Smooth muscle cell (in vitro differentiated cells): ENCODE results near the gene PCSK6. TPM values are rescaled to one million over a fixed set of nuclear protein-coding genes. Genes with fewer than 3 reads are reported as not detected.

Experiments used
- DNase-seq: peaks from one replicate; lab custom pipeline; 2025; ENCODE audit not compliant: unreplicated experiment; lab: John Stamatoyannopoulos, UW
- H2AFZ ChIP-seq: fragments of 200-600 bp; sonication (generic); 2 replicates; pipeline ENCODE4 v1.6.0; 2016; ENCODE audit warnings: antibody characterized with exemption, low read depth, mild to moderate bottlenecking
- H3F3A ChIP-seq: fragments of 200-600 bp; sonication (generic); 2 replicates; pipeline ENCODE4 v1.6.0; 2017; ENCODE audit warnings: antibody characterized with exemption, low read depth
- H3K27ac ChIP-seq: fragments of 200-600 bp; sonication (generic); 2 replicates; pipeline ENCODE4 v1.5.1; 2016; ENCODE audit warnings: low read depth, mild to moderate bottlenecking
- H3K27me3 ChIP-seq: fragments of 200-600 bp; sonication (generic); 2 replicates; pipeline ENCODE4 v1.6.1; 2016; ENCODE audit warnings: low read depth, mild to moderate bottlenecking
- H3K36me3 ChIP-seq: fragments of 200-600 bp; sonication (generic); 2 replicates; pipeline ENCODE4 v1.5.1; 2016; ENCODE audit warnings: low read depth
- H3K4me1 ChIP-seq: fragments of 200-600 bp; sonication (generic); 2 replicates; pipeline ENCODE4 v1.5.1; 2016; ENCODE audit warnings: low read depth
- H3K4me2 ChIP-seq: fragments of 200-600 bp; sonication (generic); 2 replicates; pipeline ENCODE4 v1.6.0; 2016; ENCODE audit warnings: mild to moderate bottlenecking
- H3K4me3 ChIP-seq: fragments of 200-600 bp; sonication (generic); 2 replicates; pipeline ENCODE4 v1.5.1; 2016; ENCODE audit warnings: mild to moderate bottlenecking
- H3K79me2 ChIP-seq: fragments of 200-600 bp; sonication (generic); 2 replicates; pipeline ENCODE4 v1.6.0; 2016; ENCODE audit warnings: low read depth, mild to moderate bottlenecking
- H3K9ac ChIP-seq: fragments of 200-600 bp; sonication (generic); 2 replicates; pipeline ENCODE4 v1.6.0; 2016; ENCODE audit warnings: low read depth
- H3K9me3 ChIP-seq: fragments of 200-600 bp; sonication (generic); replicated peaks from 2 replicates; pipeline ENCODE4 v1.5.1; 2016; ENCODE audit warnings: low read depth
- H4K20me1 ChIP-seq: fragments of 200-600 bp; sonication (generic); 2 replicates; pipeline ENCODE4 v1.6.0; 2016; ENCODE audit warnings: low read depth
- CTCF ChIP-seq: fragments of 200-600 bp; sonication (generic); IDR thresholded peaks from 2 replicates; pipeline ENCODE4 v1.5.1; 2017; ENCODE audit warnings: borderline replicate concordance, mild to moderate bottlenecking, antibody characterized with exemption; ENCODE audit not compliant: insufficient read depth, poor library complexity, severe bottlenecking
- WGBS: methylation state at CpG from one replicate; pipeline ENCODE4 v1.1.7; 2016; ENCODE audit warnings: low lambda C conversion rate; 5-methylcytosine and 5-hydroxymethylcytosine counted together
- polyA plus RNA-seq: library from polyadenylated mRNA; unstranded; fragments of >200 nt; fragmentation: Nextera tagmentation; extraction: Ambion mirVana; gene quantifications from 2 replicates; pipeline ENCODE4 v1.2.1, GENCODE V29; 2016
- total RNA-seq: library from RNA; depleted of rRNA; stranded (reverse); fragments of >200 nt; gene quantifications from 2 replicates; pipeline ENCODE4 v1.2.3, GENCODE V29; 2014

The PCSK6 gene
- total and polyA plus RNA-seq, 2 experiments from 2014 or later: 17.5 TPM

DNA sequence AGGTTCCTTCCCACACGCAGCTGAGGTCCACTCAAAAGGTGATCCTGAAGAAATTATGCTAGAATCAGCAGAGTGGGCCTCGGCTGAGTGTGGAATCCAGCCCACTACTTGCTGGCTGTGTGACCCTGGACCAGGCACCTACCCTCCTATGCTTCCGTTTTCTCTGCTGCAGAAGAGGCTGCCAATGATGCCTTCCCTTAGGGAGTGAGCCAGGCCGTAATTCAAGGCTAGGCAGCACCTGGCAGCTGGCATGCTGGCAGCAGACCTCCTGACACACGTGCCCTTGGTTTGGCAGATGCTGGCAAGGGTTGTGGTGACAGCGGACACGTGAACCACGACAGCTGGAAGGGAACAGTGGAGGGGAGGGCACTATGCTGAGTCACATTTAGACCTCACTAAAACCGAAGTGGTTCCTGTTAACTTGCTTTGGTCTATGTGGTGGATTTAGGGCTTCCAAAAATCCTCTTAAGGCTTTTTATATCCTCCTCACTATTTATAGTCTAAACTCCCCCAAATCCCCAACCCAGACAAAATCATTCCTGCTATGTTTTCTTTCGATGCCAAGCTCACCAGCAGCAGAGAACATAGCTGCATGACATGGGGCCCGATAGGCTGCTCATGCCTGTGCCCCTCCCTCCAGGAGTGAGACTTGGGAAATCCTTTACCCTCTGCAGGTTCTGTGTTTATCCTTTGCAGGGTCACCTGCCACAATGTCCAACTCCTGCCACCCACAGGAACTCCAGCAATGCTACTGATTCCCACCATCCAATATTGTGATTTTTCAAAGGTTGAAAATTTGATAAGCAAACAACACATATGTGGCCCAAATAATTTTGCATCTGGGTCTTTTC is 10.6 kb upstream of the PCSK6 start:
- no peak for TF ChIP-seq CTCF
- H3K4me1 ChIP-seq: peaks cover 18% of the 10 kb centered on the region
- H3K27me3 ChIP-seq: peaks cover 4% of the 10 kb centered on the region
- H3K9ac ChIP-seq: no peak overlapping the region
- H3K4me2 ChIP-seq: peak overlapping the region; percentile 50
- no peaks in the 10 kb centered on the region for H3K9me3 ChIP-seq
- peak overlapping the region; percentile 47 for H3K27ac ChIP-seq
- no peaks in the 10 kb centered on the region for H3K36me3 ChIP-seq
- WGBS: 45% methylated on average over 11 of the region's 11 CpGs
- H3K79me2 ChIP-seq: no peaks in the 10 kb centered on the region
- H4K20me1 ChIP-seq: no peaks in the 10 kb centered on the region
- no peak for DNase-seq
- H2AFZ ChIP-seq: no peak overlapping the region
- H3F3A ChIP-seq: peaks cover 7% of the 10 kb centered on the region
- no peak overlapping the region for H3K4me3 ChIP-seq

DNA sequence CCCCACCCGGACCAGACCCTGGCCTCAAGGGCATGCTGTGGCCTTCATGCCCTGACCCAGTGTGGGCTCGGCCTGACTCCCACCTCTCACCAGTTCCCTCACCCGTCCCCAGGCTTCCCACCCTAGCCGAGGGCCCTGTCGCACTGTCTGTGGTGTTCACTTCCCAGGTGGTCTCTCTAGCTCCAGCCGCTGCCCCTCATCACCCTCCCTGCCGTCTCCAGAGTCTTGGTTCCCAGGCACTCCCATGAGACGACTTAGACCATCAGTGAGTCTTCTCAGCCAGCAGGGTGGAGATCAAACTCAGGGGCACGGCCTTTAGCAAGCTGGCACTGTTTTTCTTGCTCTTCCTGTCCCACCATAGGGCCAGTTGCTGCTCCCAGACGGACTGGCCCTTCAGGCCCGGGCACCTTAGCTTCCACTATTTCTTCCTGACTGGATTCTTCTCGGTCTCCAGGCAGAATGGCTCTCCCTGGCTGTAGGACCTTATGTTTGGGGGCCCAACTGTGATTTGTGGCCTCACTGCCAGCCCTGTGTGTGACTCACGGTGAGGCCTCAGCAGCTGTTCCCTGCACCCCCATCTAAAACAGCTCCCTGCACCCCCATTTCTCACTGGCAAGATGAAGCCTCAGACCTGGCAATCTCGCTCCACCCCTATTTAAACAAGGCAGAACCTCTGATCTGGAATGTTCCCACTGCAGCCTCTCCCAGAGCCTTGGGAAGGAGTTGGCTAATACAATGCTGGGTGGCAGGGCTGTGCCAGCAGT is 9.4 kb upstream of the PCSK6 start:
- Histone ChIP-seq H3K27ac (no peak overlapping the region), H4K20me1 (no peaks in the 10 kb centered on the region), H3K4me1 (peaks cover 18% of the 10 kb centered on the region), H3K79me2 (no peaks in the 10 kb centered on the region), H3K4me3 (no peak overlapping the region), H3K27me3 (peaks cover 15% of the 10 kb centered on the region), H3F3A (peaks cover 7% of the 10 kb centered on the region), H3K9me3 (no peaks in the 10 kb centered on the region), H3K4me2 (no peak overlapping the region), H3K9ac (no peak overlapping the region), H2AFZ (no peak overlapping the region), H3K36me3 (no peaks in the 10 kb centered on the region)
- no peak for DNase-seq
- 96% methylated on average over 14 of the region's 14 CpGs for WGBS
- TF ChIP-seq CTCF: no peak

DNA sequence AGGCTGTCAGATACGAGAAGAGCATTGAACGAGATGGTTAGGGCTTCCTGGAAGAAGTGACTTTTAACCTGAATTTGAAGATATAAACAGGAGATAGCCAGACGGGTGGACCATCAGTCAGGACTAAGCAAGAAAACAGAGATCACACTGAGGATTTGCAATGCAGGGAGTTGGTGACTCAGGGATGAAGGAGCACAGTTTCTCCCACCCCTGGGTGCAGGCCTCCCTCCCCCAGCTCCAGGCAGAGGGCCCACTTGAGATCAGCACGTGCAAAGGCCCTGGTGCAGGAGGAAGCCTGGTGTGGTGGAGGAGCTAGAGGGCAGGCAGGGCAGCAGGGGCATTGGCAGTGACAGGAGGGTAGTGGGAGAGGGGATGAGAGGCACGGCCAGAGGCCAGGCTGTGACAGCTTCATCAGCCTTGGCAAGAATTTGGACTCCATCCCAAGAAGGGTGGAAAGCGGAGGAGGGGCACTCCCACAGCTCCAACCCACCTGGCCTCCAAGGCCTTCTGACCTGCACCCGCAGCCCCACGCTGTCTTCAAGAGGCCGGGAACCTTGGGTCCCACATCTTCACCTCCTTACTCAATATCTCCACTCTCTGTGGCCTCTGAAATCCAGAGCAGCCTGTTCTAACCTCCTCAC is 8.7 kb upstream of the PCSK6 start:
- Histone ChIP-seq H4K20me1 (no peaks in the 10 kb centered on the region), H3K79me2 (no peaks in the 10 kb centered on the region), H3K9me3 (no peaks in the 10 kb centered on the region), H3K9ac (no peak overlapping the region), H3K36me3 (no peaks in the 10 kb centered on the region), H3K27me3 (peaks cover 15% of the 10 kb centered on the region), H2AFZ (no peak overlapping the region), H3K4me2 (no peak overlapping the region), H3K4me1 (peaks cover 18% of the 10 kb centered on the region), H3K4me3 (no peak overlapping the region), H3K27ac (no peak overlapping the region), H3F3A (peaks cover 7% of the 10 kb centered on the region)
- TF ChIP-seq CTCF: no peak
- 77% methylated on average over 9 of the region's 9 CpGs for WGBS
- DNase-seq: no peak
